NCI-H82 treated with DMSO at 0.1 percent for 48 hours (cell line): ENCODE data around the gene WWOX.

Experiments used
- DNase-seq: peaks from one replicate; lab custom pipeline; 2025; ENCODE audit not compliant: unreplicated experiment; lab: John Stamatoyannopoulos, UW

Gene WWOX

GRCh38 chr16:79067600-79067999, 968.1 kb downstream of the WWOX start:
- no peak for DNase-seq

GRCh38 chr16:79069121-79069520, 969.7 kb downstream of the WWOX start:
- DNase-seq, result no peak

- no peak for DNase-seq
Observed at GRCh38 chr16:79069633-79070032, 970.2 kb downstream of the WWOX start.

GRCh38 chr16:79071424-79071823, 972.0 kb downstream of the WWOX start:
- no peak for DNase-seq

- DNase-seq, result no peak
Observed at GRCh38 chr16:79072517-79072916, 973.1 kb downstream of the WWOX start.

GRCh38 chr16:79073566-79073965, 974.1 kb downstream of the WWOX start:
- no peak for DNase-seq

GRCh38 chr16:79074541-79074940, 975.1 kb downstream of the WWOX start:
- DNase-seq, result no peak

GRCh38 chr16:79074951-79075350, 975.5 kb downstream of the WWOX start:
- no peak for DNase-seq

- no peak for DNase-seq
Observed at GRCh38 chr16:79076047-79076767, 976.8 kb downstream of the WWOX start.

GRCh38 chr16:79077346-79077745, 977.9 kb downstream of the WWOX start:
- DNase-seq, result no peak

GRCh38 chr16:79079656-79080420, 980.4 kb downstream of the WWOX start:
- no peak for DNase-seq

- DNase-seq, result no peak
Observed at GRCh38 chr16:79081297-79082066, 982.0 kb downstream of the WWOX start.

GRCh38 chr16:79082970-79083369, 983.5 kb downstream of the WWOX start:
- DNase-seq, result no peak

- no peak for DNase-seq
Observed at GRCh38 chr16:79083508-79084299, 984.2 kb downstream of the WWOX start.

GRCh38 chr16:79088971-79089370, 989.5 kb downstream of the WWOX start:
- no peak for DNase-seq

GRCh38 chr16:79089735-79090284, 990.4 kb downstream of the WWOX start:
- no peak for DNase-seq

GRCh38 chr16:79090966-79091365, 991.5 kb downstream of the WWOX start:
- no peak for DNase-seq

GRCh38 chr16:79092846-79093245, 993.4 kb downstream of the WWOX start:
- DNase-seq, result no peak

- no peak for DNase-seq
Observed at GRCh38 chr16:79093554-79093967, 994.1 kb downstream of the WWOX start.

GRCh38 chr16:79096246-79096645, 996.8 kb downstream of the WWOX start:
- no peak for DNase-seq

- no peak for DNase-seq
Observed at GRCh38 chr16:79097166-79097565, 997.7 kb downstream of the WWOX start.
